Left cardiac atrium (tissue), 4 donors: ENCODE results near the gene COA7. TPM values are rescaled to one million over a fixed set of nuclear protein-coding genes. Genes with fewer than 3 reads are reported as not detected.
"Not testable (repeated sequence)": the region's sequence is repeated elsewhere in the genome, so short reads cannot be mapped to it uniquely, and the experiment has no call there.

Source experiments
- ATAC-seq, 2 donors: fragments of 200-7000 bp; cut with Tn5 transposase; one replicate each; pipeline ENCODE4 v1.9.1; 2020; ENCODE audit warnings: mild to moderate bottlenecking in 2 of 2, moderate library complexity in 2 of 2
- DNase-seq: peaks from one replicate; pipeline ENCODE4 v3.0.0-alpha.2; 2020
- intact Hi-C, 2 donors: fragments of 100-400 bp; cut with DNase I; formaldehyde crosslinking; loops; one replicate each; pipeline versions ENCODE4 v1.14.1 to v1.15.1; 2022 to 2023
- total RNA-seq, 2 donors: library from RNA; stranded (reverse); fragmentation: NEBNext Ultra II Directional; extraction: Animal tissue kit (Norgen Biotek cat#: 25700); gene quantifications; one replicate each; pipeline ENCODE4 v1.2.1, GENCODE V29; 2021
- donor health status: DM: no; HTN: yes; CAD: no.
- donor health status: DM: no; HTN: yes; CAD: no; lungs with severe emphysema.
- donor health status: DM: yes; HTN: yes; CAD: no.
- donor health status: Dilated cardiomyopathy.

The COA7 gene
- total RNA-seq, 2 donors from 2014 or later, result 15.3 to 24.3 TPM

DNA sequence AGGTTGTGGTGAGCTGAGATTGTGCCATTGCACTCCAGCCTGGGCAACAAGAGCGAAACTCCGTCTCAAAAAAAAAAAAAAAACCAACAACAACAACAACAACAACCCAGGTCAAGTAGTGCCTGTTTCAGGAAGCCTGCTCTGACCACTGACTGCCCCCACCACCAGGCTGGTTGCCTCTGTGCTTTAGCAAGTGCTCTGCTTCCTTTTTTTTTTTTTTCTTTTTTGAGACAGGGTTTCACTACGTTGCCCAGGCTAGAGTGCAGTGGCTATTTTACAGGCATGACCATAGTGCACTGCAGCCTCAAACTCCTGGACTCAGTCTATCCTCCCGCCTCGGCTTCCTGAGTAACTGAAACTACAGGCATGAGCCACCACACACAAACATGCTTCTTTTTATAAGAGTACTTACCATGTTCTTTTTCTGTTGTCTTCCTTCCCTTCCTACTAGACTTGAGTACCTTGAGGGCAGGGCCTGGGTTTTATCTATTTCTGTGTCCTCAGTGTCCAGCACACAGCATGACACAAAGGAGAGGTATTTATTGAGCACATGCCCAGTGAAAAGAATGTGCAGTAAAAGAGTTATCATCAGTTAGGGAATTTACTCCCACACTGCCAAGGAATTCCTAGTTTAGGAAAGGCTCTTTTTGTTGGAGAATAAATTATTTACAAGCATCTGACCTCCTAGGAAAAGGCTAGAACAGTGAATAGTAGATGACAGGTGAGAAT, 9.9 kb upstream of the COA7 start:
- ATAC-seq (peak in 1 of 2 donors; percentile 83), DNase-seq (peak; percentile 37)
- intact Hi-C loops, result loop anchor here in 1 of 2 donors (10.0 kb wide), 1 partner anchor 477 kb away; no protein-coding TSS in a partner anchor

DNA sequence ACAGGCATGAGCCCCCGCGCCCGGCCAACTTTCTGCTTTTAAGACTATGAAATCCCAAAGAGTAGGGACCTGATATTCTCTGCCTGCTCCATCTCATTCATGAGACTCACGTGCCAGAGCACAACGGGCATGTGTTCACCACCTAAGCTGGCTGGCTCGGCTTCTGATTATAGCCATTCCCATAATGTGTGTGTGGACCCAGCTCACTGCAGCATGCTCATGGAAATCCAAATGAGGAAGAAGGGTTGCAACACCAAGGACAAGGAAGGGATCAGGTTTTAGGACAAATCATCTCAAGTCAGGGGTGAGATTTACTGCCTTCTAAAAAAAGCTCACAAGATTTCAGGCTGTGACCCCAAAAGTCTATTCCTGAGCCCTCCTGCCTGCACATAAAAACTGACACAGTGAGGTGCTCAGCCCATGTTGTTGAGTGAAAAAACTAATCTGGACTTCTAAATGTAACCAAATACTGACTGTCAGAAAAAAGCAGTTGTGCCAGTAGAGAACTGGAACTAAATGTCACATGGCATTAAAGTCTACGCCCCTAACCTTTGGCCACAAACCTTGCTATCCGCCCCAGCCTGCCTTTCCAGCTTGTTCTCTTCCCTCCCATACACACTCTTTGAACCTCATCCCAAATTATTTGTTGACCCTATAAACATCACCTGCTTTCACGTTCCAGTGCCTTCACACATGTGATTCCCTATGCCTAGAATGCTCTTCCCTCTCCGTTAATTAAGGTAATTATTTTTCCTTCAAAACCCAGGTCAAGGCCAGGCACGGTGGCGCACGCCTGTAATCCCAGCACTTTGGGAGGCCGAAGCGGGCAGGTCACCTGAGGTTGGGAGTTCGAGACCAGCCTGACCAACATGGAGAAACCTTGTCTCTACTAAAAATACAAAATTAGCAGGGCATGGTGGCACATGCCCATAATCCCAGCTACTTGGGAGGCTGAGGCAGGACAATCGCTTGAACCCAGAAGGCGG, 9.1 kb upstream of the COA7 start:
- intact Hi-C loops, result loop anchor here in 1 of 2 donors (10.0 kb wide), 1 partner anchor 478 kb away; no protein-coding TSS in a partner anchor
- ATAC-seq (no peak), DNase-seq (no peak)

- intact Hi-C loops, result loop anchor here in 1 of 2 donors (10.0 kb wide), 1 partner anchor 479 kb away; no protein-coding TSS in a partner anchor
- DNase-seq (no peak), ATAC-seq (no peak)
These were observed 8.1 kb upstream of the COA7 start for GRCh38 chr1:52706136-52706670.

- intact Hi-C loops, result loop anchor here in 1 of 2 donors (10.0 kb wide), 1 partner anchor 482 kb away; no protein-coding TSS in a partner anchor
- DNase-seq (peak; percentile 91), ATAC-seq (peak; percentile 92 to 93)
These were observed 5.0 kb upstream of the COA7 start for GRCh38 chr1:52702886-52703787.

GRCh38 chr1:52695627-52696026, 2.5 kb downstream of the COA7 start:
- ATAC-seq (no peak), DNase-seq (no peak)
- intact Hi-C loops, result loop anchor here in 1 of 2 donors (10.0 kb wide), 1 partner anchor 229 kb away; the partner anchor contains the start of genes ECHDC2 and SCP2

GRCh38 chr1:52693843-52694242, 4.3 kb downstream of the COA7 start:
- intact Hi-C loops, result loop anchor here in 1 of 2 donors (10.0 kb wide), 1 partner anchor 231 kb away; the partner anchor contains the start of genes ECHDC2 and SCP2
- DNase-seq, result no peak
- no peak for ATAC-seq

GRCh38 chr1:52693351-52693750, 4.8 kb downstream of the COA7 start:
- intact Hi-C loops, result loop anchor here in 1 of 2 donors (10.0 kb wide), 1 partner anchor 231 kb away; the partner anchor contains the start of genes ECHDC2 and SCP2
- DNase-seq, ATAC-seq: not testable (repeated sequence)

- intact Hi-C loops, result loop anchor here in 1 of 2 donors (10.0 kb wide), 1 partner anchor 232 kb away; the partner anchor contains the start of genes ECHDC2 and SCP2
- ATAC-seq (no peak), DNase-seq (no peak)
These were observed 5.5 kb downstream of the COA7 start for GRCh38 chr1:52692697-52693096.

- no peak for DNase-seq
- intact Hi-C loops, result loop anchor here in 1 of 2 donors (10.0 kb wide), 1 partner anchor 233 kb away; the partner anchor contains the start of genes ECHDC2 and SCP2
- ATAC-seq, result no peak
These were observed 6.3 kb downstream of the COA7 start for GRCh38 chr1:52691821-52692220.

- no peak for ATAC-seq
- intact Hi-C loops, result no loop called here
- no peak for DNase-seq
These were observed 11.3 kb downstream of the COA7 start for GRCh38 chr1:52686830-52687229.

DNA sequence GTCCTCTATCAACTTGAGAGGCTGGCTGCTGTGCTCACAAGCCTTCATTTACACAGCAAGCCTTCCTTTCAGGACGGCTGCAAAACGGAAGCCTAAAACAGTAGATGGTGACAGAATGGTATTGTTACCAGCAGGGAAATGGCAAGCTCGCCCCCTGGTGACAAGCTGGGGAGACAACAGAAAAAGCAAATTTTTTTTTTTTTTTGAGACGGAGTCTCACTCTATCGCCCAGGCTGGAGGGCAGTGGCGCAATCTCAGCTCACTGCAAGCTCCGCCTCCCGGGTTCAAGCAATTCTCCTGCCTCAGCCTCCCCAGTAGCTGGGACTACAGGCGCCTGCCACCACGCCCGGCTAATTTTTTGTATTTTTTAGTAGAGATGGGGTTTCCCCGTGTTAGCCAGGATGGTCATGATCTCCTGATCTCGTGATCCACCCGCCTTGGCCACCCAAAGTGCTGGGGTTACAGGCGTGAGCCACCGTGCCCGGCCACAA, 11.8 kb downstream of the COA7 start:
- intact Hi-C loops, result not testable (repeated sequence)
- DNase-seq (peak; percentile 70), ATAC-seq (peak; percentile 77 to 78)

- intact Hi-C loops, result no loop called here
- no peak for DNase-seq
- ATAC-seq, result no peak
These were observed 13.6 kb downstream of the COA7 start for GRCh38 chr1:52684545-52684944.

DNA sequence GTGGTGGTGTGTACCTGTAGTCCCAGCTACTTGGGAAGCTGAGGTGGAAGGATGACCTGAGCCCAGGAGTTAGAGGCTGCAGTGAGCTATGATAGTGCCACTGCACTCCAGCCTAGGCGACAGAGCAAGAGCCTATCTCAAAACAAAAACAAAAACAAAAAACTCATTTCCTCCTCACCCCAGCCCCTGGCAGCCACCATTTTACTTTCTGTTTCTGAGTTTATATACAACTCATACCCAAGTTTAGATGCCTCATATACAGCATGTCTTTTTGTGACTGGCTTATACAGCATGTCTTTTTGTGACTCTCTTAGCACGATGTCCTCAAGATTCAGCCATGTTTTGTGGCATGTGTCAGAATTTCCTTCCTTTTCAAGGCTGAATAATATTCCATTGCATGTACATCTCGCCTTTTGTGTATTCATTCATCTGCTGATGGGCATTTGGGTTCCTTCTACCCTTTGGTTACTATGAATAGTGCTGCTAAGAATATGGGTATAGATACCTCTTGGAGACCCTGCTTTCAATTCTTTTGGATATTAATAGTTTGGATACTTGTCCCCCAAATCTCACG, 14.7 kb downstream of the COA7 start:
- DNase-seq, result no peak
- no peak for ATAC-seq
- intact Hi-C loops, result no loop called here

DNA sequence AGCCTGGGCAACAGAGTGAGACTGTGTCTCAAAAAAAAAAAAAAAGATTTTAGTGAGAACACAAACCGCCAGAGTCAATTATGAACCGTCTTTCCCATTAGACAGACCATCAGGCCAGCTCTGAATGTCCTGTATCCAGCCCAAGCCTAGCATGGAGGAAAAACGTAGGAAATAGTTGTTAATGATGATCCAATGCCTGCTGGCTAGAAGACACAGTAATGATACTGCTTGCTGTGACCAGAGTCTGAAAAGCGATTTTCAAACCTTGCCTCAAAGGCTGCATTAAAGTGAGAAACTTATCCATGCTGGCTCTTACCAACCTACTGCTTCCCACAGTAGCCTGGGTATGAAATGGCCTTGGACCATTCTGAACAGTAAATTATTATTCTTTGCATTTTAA, 17.0 kb downstream of the COA7 start:
- DNase-seq (no peak), ATAC-seq (no peak)
- intact Hi-C loops, result no loop called here

DNA sequence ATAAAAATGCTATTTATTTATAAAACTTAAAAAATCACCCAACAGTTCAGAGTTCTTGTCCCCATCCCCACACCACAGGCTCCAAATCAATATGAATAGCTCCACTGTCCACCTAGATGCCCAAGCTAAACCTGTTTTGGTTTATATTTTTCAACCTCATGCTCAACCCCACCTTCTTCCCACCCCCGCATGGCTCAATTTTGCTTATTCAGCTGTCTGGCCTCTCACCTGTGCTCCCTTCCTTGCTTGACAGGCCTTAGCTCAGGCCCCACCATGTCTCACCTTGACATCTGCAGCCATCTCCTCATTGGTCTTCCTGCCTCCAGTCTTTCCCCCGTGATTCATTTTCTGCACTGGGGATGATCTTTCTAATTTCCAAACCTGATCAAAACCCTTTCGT, 17.8 kb downstream of the COA7 start:
- ATAC-seq (no peak), DNase-seq (no peak)
- intact Hi-C loops, result no loop called here

DNA sequence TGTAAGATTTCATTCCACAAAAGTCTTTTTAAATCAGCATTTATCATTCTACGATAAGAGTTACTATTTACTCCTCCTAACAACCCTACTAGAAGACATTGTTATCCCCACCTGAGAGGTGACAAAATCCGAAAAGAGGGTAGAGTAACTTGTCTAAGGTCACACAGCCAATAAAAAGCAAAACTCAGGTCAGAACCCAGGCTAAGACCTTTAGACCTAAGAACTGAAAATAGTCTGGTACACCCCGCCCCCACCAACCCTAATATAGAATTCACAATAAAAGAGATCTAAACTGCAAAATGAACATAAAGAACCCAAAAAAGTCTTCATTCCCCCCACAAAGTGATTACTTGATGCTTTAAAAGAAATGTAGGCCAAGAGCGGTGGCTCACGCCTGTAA, 18.6 kb downstream of the COA7 start:
- no peak for DNase-seq
- no peak for ATAC-seq
- intact Hi-C loops, result no loop called here

DNA sequence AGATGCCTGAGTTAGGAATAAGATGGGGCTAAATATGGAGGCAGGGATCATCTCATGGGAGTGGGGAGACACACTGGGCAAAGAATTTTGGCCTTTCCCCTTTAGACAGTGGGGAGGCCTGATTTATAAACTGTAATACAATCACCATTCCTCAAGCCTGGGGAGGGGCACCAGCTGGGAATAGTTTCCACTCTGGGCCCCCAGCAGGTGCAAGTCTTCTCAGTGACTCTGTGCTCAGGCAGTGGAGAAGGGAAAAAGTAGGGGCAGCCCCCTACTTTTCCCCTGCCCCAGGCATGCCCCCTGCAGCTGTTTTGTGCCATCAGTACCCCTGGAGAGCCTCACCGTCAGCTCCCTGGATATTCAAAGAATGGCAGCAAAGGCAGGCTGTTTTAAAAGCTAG, 19.1 kb downstream of the COA7 start:
- intact Hi-C loops, result no loop called here
- no peak for ATAC-seq
- DNase-seq, result no peak
